Endothelial cell of umbilical vein (primary cell): Measurements from ENCODE around the gene DCAF10. TPM values are rescaled to one million over a fixed set of nuclear protein-coding genes. Genes with fewer than 3 reads are reported as not detected.

ENCODE experiments used
- BruUV-seq: library from RNA; stranded (reverse); fragments of 400-500 nt; replicated peaks from 2 replicates; lab custom pipeline; 2021; lab: Mats Ljungman, UMichigan
- CTCF ChIA-PET: fragments of 300-600, 350-600 bp; sonication (Branson Sonifier 250); formaldehyde crosslinking; loops from one replicate; lab custom pipeline; 2021; ENCODE audit warnings: antibody characterized with exemption, inconsistent platforms; lab: Charles Lee
- POLR2A ChIA-PET: fragments of 300-600, 350-600 bp; sonication (Branson Sonifier 250); formaldehyde crosslinking; loops from one replicate; lab custom pipeline; 2021; ENCODE audit warnings: antibody characterized with exemption, inconsistent platforms; lab: Charles Lee
- DNase-seq: peaks from one replicate; pipeline ENCODE4 v3.0.0-alpha.2; 2011; ENCODE audit warnings: low read depth, low spot score
- FAIRE-seq: peaks from 2 replicates; lab custom pipeline; 2011; peaks lifted over from hg19 to GRCh38; lab: Jason Lieb, UNC
- H2AFZ ChIP-seq: 2 replicates; pipeline ENCODE4 v1.6.0; 2012; ENCODE audit warnings: low read depth, low read length, control low read depth, inconsistent platforms
- H3K27ac ChIP-seq: 2 replicates; pipeline ENCODE4 v1.5.1; 2011; ENCODE audit warnings: low read depth, mild to moderate bottlenecking, control low read depth, low read length, moderate library complexity; ENCODE audit not compliant: insufficient read depth
- H3K27me3 ChIP-seq, 2 experiments: 2 replicates each; pipeline versions ENCODE4 v1.6.0 to v1.6.1; 2011; ENCODE audit warnings: low read length in 2 of 2, mixed read lengths in 1 of 2; ENCODE audit not compliant: control insufficient read depth in 2 of 2, insufficient read depth in 2 of 2
- H3K36me3 ChIP-seq, 2 experiments: 2 replicates in 1 of 2; 3 replicates in 1 of 2; pipeline ENCODE4 v1.5.1; 2011; ENCODE audit warnings: low read length in 2 of 2, mild to moderate bottlenecking in 1 of 2, moderate library complexity in 1 of 2; ENCODE audit not compliant: control insufficient read depth in 2 of 2, insufficient read depth in 2 of 2; ENCODE audit errors: extremely low read depth in 1 of 2
- H3K4me1 ChIP-seq: 3 replicates; pipeline ENCODE4 v1.5.1; 2011; ENCODE audit warnings: mild to moderate bottlenecking, low read length; ENCODE audit not compliant: control insufficient read depth, insufficient read depth; ENCODE audit errors: extremely low read depth
- H3K4me2 ChIP-seq: 2 replicates; pipeline ENCODE4 v1.6.1; 2011; ENCODE audit warnings: low read length, control low read depth, mixed read lengths; ENCODE audit not compliant: insufficient read depth
- H3K4me3 ChIP-seq, 3 experiments: fragments of 200-600 bp in 1 of 3; sonication (generic), shearing (Covaris generic) in 1 of 3; replicated peaks in 1 of 3; 2 replicates each; pipeline ENCODE4 v1.5.1; 2011 to 2016; ENCODE audit warnings: control low read depth in 3 of 3, low read length in 3 of 3, mild to moderate bottlenecking in 2 of 3, inconsistent platforms in 1 of 3, low read depth in 1 of 3, moderate library complexity in 1 of 3; ENCODE audit not compliant: insufficient read depth in 1 of 3
- H3K79me2 ChIP-seq: 2 replicates; pipeline ENCODE4 v1.6.0; 2012; ENCODE audit warnings: low read length, inconsistent platforms; ENCODE audit not compliant: control insufficient read depth, insufficient read depth
- H3K9ac ChIP-seq: replicated peaks from 2 replicates; pipeline ENCODE3; 2011; ENCODE audit warnings: low read length, control low read depth; ENCODE audit not compliant: insufficient read depth; ENCODE audit errors: extremely low read depth
- H3K9me1 ChIP-seq: replicated peaks from 3 replicates; pipeline ENCODE4 v1.6.0; 2011; ENCODE audit warnings: mild to moderate bottlenecking, low read length; ENCODE audit not compliant: control insufficient read depth, insufficient read depth; ENCODE audit errors: extremely low read depth
- H3K9me3 ChIP-seq: replicated peaks from 2 replicates; pipeline ENCODE4 v1.5.1; 2012; ENCODE audit warnings: low read length, inconsistent platforms; ENCODE audit not compliant: control insufficient read depth, insufficient read depth
- H4K20me1 ChIP-seq: replicated peaks from 2 replicates; pipeline ENCODE3; 2011; ENCODE audit warnings: mild to moderate bottlenecking, low read length; ENCODE audit not compliant: control insufficient read depth, insufficient read depth; ENCODE audit errors: extremely low read depth
- CTCF ChIP-seq, 2 donors: IDR thresholded peaks; 1 replicate in 1 of 2; 2 replicates in 1 of 2; pipeline ENCODE4 v1.5.1; 2011; ENCODE audit warnings: low read length in 2 of 2, mild to moderate bottlenecking in 2 of 2, moderate library complexity in 2 of 2, control low read depth in 1 of 2, inconsistent platforms in 1 of 2, low read depth in 1 of 2; ENCODE audit not compliant: insufficient read depth in 1 of 2; ENCODE audit errors: extremely low read depth in 1 of 2
- EZH2 ChIP-seq: IDR thresholded peaks from 2 replicates; pipeline ENCODE4 v1.6.1; 2012; ENCODE audit warnings: borderline replicate concordance, low read depth, mild to moderate bottlenecking, moderate library complexity, low read length, inconsistent platforms; ENCODE audit not compliant: severe bottlenecking
- FOS ChIP-seq: IDR thresholded peaks from 2 replicates; pipeline ENCODE4 v1.6.1; 2011; ENCODE audit warnings: mild to moderate bottlenecking, low read length, moderate library complexity, borderline replicate concordance; ENCODE audit not compliant: insufficient read depth
- JUN ChIP-seq: IDR thresholded peaks from 2 replicates; pipeline ENCODE4 v1.6.1; 2011; ENCODE audit warnings: borderline replicate concordance, low read depth; ENCODE audit not compliant: insufficient read length, insufficient read depth
- MYC ChIP-seq: IDR thresholded peaks from one replicate; pipeline ENCODE4 v1.6.1; 2011; ENCODE audit warnings: mild to moderate bottlenecking, low read depth, low read length
- POLR2A ChIP-seq: IDR thresholded peaks from 2 replicates; pipeline ENCODE4 v1.6.1; 2012; ENCODE audit warnings: low read depth, mild to moderate bottlenecking, control low read depth, low read length
- POLR2AphosphoS5 ChIP-seq: IDR thresholded peaks from 2 replicates; pipeline ENCODE4 v1.6.1; 2012; ENCODE audit warnings: low read depth, mild to moderate bottlenecking, control low read depth, low read length, moderate library complexity; ENCODE audit not compliant: insufficient read depth
- dilution Hi-C: fragments of 300-500 bp; cut with MboI; formaldehyde crosslinking; loops from one replicate; pipeline ENCODE4 v1.15.0; 2019; ENCODE audit warnings: low sequenced_read_pairs; ENCODE audit not compliant: extremely low pct_ligation_motif_present
- intact Hi-C: fragments of 100-400 bp; cut with micrococcal nuclease; formaldehyde crosslinking; loops from one replicate; pipeline ENCODE4 v1.10.0; 2022
- polyA plus RNA-seq, 4 experiments: library from polyadenylated mRNA; depleted of rRNA in 3 of 4; stranded (reverse) in 3 of 4; unstranded in 1 of 4; fragments of >200 nt; gene quantifications; 2 replicates each; pipeline versions ENCODE4 v1.2.1 to v1.2.3, GENCODE V29; 2011 to 2012; ENCODE audit warnings: missing spikeins in 1 of 4
- total RNA-seq: library from RNA; stranded (reverse); gene quantifications from 2 replicates; pipeline ENCODE4 v1.2.3, GENCODE V29; 2021

The DCAF10 gene
- total and polyA plus RNA-seq, 2 donors (not counting 3 experiments of a cell fraction or from before 2014, with no cell fraction given), result 13.1 to 21.5 TPM

- intact Hi-C loops (no loop called here), dilution Hi-C loops (no loop called here)
- H3K27me3 ChIP-seq, result no peaks in the 10 kb centered on the region
- H3K9ac ChIP-seq, result no peak overlapping the region
- no peak overlapping the region for H2AFZ ChIP-seq
- no peaks in the 10 kb centered on the region for H3K36me3 ChIP-seq
- no TSS peak for BruUV-seq
- POLR2A ChIA-PET, result no interaction called here
- DNase-seq (no peak), FAIRE-seq (no peak)
- no peaks in the 10 kb centered on the region for H3K9me1 ChIP-seq
- peaks cover 6% of the 10 kb centered on the region for H4K20me1 ChIP-seq
- no peak overlapping the region for H3K27ac ChIP-seq
- TF ChIP-seq POLR2A (no peak), JUN (no peak), MYC (no peak), POLR2AphosphoS5 (no peak), EZH2 (no peak)
- CTCF ChIA-PET, result interaction anchor here (1.2 kb wide), 1 partner anchor 9 kb away, joined by 3 read pairs; no protein-coding TSS in a partner anchor
- H3K4me2 ChIP-seq, result no peak overlapping the region
- no peaks in the 10 kb centered on the region for H3K9me3 ChIP-seq
- H3K4me1 ChIP-seq, result no peaks in the 10 kb centered on the region
- peaks cover 24% of the 10 kb centered on the region for H3K79me2 ChIP-seq
- H3K4me3 ChIP-seq, result no peak overlapping the region
Observed at GRCh38 chr9:37812773-37813379, 12.3 kb downstream of the DCAF10 start.

GRCh38 chr9:37818849-37819248 is 18.3 kb downstream of the DCAF10 start:
- ChIA-PET CTCF (interaction anchor here (0.6 to 1.4 kb wide), 3 partner anchors 8 to 83 kb away, joined by 3 to 5 read pairs (median 4); no protein-coding TSS in a partner anchor), POLR2A (no interaction called here)
- no peak for TF ChIP-seq JUN
- TF ChIP-seq CTCF (IDR thresholded peaks at IDR 0.05; ENCODE audit: extremely low read depth in 1 of 2, insufficient read depth in 1 of 2, low read depth in 1 of 2, low read length in 2 of 2), result no peak
- TF ChIP-seq POLR2AphosphoS5, result no peak
- TF ChIP-seq EZH2, result no peak
- no peak for TF ChIP-seq FOS
- no peak for TF ChIP-seq POLR2A
- TF ChIP-seq MYC, result no peak
- Histone ChIP-seq H3K36me3 (no peaks in the 10 kb centered on the region), H3K27me3 (no peaks in the 10 kb centered on the region), H3K9me3 (no peaks in the 10 kb centered on the region), H3K4me1 (no peaks in the 10 kb centered on the region), H4K20me1 (no peaks in the 10 kb centered on the region), H3K79me2 (peaks cover 17% of the 10 kb centered on the region), H3K27ac (no peak overlapping the region), H3K9ac (no peak overlapping the region), H3K9me1 (no peaks in the 10 kb centered on the region), H3K4me2 (no peak overlapping the region), H2AFZ (no peak overlapping the region), H3K4me3 (no peak overlapping the region)
- no peak for DNase-seq
- intact Hi-C loops, result no loop called here
- no TSS peak for BruUV-seq
- no peak for FAIRE-seq
- dilution Hi-C loops, result no loop called here
